Fibroblast of lung (primary cell): ENCODE data around the gene STARD5.

Source experiments
- EZH2 ChIP-seq: IDR thresholded peaks from 2 replicates; pipeline ENCODE4 v1.5.1; 2012; ENCODE audit warnings: low read length, control low read depth, mild to moderate bottlenecking; ENCODE audit errors: missing control alignments
- TF ChIP-seq, protein P1 (sequence below), 2 donors: IDR thresholded peaks in 1 of 2; conservative IDR thresholded peaks in 1 of 2; 1 replicate in 1 of 2; 2 replicates in 1 of 2; pipeline ENCODE4 v1.5.1; 2011 to 2012; ENCODE audit warnings: low read length in 2 of 2, control low read depth in 1 of 2, inconsistent platforms in 1 of 2, low read depth in 1 of 2, mild to moderate bottlenecking in 1 of 2

DNA sequence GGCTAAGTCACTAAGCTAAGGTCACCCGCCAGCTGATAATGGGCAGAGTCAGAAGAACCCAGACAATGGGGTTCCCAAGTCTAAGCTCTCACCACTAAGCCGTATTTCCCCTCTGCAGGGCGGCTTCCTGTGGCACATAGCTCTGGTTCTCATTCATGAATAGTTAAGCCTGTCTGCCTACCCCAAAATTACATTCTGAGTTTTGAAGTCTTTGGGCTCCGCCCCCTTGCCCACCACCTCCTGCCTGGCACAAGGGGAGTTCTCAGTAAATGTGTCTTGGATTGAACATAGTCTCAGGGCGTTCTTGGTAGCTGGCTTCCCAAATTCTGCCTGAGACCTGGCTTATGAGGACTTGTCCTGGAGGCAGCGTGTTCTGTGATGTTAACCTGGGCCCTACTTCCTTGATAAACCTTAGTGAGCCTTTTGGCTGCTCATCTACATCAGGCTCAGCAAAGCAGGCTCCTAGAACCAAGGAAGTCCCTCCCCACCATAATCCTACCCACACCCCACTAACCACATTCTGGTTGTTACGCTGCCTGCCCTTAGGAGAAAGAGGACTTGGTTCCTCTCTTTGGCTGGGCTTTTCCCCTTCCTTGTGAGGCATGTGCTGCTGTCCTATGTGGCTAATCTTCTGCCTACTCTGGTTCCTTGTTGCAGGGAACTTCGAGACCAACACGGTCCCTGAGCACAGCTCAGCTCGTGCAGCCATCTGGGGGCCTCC, 54.9 kb downstream of the STARD5 start:
- TF ChIP-seq, protein P1, sequence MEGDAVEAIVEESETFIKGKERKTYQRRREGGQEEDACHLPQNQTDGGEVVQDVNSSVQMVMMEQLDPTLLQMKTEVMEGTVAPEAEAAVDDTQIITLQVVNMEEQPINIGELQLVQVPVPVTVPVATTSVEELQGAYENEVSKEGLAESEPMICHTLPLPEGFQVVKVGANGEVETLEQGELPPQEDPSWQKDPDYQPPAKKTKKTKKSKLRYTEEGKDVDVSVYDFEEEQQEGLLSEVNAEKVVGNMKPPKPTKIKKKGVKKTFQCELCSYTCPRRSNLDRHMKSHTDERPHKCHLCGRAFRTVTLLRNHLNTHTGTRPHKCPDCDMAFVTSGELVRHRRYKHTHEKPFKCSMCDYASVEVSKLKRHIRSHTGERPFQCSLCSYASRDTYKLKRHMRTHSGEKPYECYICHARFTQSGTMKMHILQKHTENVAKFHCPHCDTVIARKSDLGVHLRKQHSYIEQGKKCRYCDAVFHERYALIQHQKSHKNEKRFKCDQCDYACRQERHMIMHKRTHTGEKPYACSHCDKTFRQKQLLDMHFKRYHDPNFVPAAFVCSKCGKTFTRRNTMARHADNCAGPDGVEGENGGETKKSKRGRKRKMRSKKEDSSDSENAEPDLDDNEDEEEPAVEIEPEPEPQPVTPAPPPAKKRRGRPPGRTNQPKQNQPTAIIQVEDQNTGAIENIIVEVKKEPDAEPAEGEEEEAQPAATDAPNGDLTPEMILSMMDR (conservative IDR thresholded peaks at IDR 0.05 in 1 of 2, IDR thresholded peaks at IDR 0.05 in 1 of 2; ENCODE audit: low read depth in 1 of 2, low read length in 2 of 2), result no peak
- TF ChIP-seq EZH2, result no peak
